Kidney tubule cell (primary cell): ENCODE data around the gene SRSF12.
"Not testable (repeated sequence)": the region's sequence is repeated elsewhere in the genome, so short reads cannot be mapped to it uniquely, and the experiment has no call there.

Experiments
- DNase-seq: peaks from one replicate; pipeline ENCODE4 v3.0.0-alpha.2; 2018; ENCODE audit warnings: low spot score

SRSF12 gene

GRCh38 chr6:89071036-89071435 lies 46.8 kb downstream of the SRSF12 start:
- DNase-seq: no peak

DNA sequence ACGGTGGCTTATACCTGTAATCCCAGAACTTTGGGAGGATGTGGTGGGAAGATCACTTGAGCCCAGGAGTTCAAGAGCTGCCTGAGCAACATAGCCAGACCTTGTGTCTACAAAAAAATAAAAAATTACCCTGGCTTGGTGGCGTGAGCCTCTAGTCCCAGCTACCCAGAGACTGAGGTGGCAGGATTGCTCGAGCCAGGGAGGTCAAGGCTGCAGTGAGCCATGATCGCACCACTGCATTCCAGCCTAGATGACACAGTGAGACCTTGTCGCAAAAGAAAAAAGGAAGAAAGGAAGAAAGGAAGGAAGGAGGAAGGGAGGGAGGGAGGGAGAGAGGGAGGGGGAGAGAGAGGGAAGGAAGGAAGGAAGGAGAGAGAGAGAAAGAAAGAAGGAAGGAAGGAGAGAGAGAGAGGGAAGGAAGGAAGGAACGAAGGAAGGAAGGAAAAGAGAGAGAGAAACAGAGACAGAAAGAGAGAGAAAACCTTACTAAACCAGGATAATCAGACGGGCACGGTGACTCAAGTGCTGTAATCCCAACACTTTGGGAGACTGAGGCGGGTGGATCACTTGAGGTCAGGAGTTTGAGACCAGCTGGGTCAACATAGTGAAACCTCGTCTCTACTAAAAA lies 48.2 kb downstream of the SRSF12 start:
- DNase-seq: no peak

GRCh38 chr6:89068695-89069094 lies 49.2 kb downstream of the SRSF12 start:
- DNase-seq: no peak

- DNase-seq: peak; percentile 33
These were observed 50.1 kb downstream of the SRSF12 start for GRCh38 chr6:89067796-89068195.

- no peak for DNase-seq
These were observed 50.8 kb downstream of the SRSF12 start for GRCh38 chr6:89066940-89067646.

DNA sequence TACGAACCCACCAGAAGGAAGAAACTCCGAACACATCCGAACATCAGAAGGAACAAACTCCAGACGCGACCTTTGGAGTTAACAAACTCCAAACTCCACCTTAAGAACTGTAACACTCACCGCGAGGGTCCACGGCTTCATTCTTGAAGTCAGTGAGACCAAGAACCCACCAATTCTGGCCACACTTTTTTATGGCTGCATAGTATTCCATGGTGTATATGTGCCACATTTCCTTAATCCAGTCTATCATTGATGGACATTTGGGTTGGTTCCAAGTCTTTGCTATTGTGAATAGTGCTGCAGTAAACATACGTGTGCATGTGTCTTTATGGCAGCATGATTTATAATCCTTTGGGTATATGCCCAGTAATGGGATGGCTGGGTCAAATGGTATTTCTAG lies 51.8 kb downstream of the SRSF12 start:
- not testable (repeated sequence) for DNase-seq

DNA sequence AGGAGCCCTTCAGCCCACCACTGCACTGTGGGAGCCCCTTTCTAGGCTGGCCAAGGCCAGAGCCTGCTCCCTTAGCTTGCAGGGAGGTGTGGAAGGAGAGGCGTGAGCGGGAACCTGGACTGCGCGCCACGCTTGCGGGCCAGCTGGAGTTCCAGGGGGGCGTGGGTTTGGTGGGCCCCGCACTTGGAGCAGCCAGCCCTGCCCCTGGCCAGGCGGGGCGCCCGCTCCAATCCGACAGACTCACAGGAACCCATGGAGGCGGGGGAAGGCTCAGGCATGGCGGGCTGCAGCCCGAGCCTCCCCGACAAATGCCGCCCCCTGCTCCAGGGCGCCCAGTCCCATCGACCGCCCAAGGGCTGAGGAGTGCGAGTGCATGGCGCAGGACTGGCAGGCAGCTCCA lies 52.9 kb downstream of the SRSF12 start:
- DNase-seq: not testable (repeated sequence)

GRCh38 chr6:89063881-89064280 lies 54.0 kb downstream of the SRSF12 start:
- no peak for DNase-seq

GRCh38 chr6:89059227-89059626 lies 58.6 kb downstream of the SRSF12 start:
- no peak for DNase-seq

GRCh38 chr6:89058627-89059026 lies 59.2 kb downstream of the SRSF12 start:
- no peak for DNase-seq

GRCh38 chr6:89057759-89058158 lies 60.1 kb downstream of the SRSF12 start:
- no peak for DNase-seq

GRCh38 chr6:89054208-89054607 lies 63.7 kb downstream of the SRSF12 start:
- DNase-seq: no peak

DNA sequence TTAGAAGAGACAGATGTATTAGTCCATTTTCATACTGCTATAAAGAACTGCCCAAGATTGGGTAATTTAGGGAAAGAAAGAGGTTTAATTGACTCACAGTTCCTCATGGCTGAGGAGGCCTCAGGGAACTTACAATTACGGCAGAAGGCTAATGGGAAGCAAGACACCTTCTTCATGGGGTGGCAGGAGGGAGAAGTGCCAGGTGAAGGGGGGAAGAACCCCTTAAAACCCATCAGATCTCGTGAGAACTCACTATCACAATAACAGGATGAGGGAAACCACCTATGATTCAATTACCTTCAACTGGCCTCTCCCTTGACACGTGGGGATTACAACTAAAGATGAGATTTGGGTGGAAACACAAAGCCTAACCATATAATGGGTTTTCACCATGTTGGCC lies 66.2 kb downstream of the SRSF12 start:
- no peak for DNase-seq

GRCh38 chr6:89050697-89051096 lies 67.2 kb downstream of the SRSF12 start:
- DNase-seq: no peak

GRCh38 chr6:89050155-89050554 lies 67.7 kb downstream of the SRSF12 start:
- no peak for DNase-seq

DNA sequence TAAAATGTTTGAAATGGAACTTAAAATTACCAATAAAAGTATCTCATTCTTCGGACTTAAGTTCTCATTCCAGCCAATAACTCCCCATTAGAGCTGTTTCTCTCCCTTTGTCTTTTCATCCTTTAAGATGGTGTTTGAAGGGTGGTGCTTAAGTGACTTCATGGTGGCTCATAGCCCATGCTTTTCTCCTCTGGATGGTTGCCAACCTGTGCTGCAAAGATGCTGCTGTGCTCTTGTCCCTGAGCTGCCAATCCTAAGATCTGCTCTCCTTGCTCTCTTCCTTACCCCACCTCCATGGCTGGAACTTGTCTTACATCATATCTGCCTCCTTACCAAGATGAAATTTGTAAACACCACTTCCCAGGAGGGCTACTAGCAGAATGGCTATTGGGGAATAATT lies 68.9 kb downstream of the SRSF12 start:
- DNase-seq: peak; percentile 59

GRCh38 chr6:89048288-89048923 lies 69.5 kb downstream of the SRSF12 start:
- no peak for DNase-seq

DNA sequence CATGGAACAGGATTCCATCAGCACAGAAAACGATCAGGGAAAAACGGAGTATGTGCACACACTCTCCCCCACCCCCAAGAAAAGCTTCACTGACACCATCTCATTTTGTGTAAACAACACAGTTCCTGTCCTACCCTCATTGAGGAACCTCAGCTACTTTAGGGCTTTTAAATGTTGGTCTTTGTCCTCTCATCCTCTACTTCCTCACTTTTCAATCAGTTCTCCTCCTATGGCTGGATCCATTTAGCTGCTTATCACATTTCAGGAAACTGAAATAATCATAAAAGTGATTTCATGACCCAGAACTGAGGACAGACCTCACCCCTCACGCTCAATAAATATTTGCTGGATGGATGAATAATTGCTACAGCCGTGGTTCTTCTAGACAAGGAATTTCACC lies 70.4 kb downstream of the SRSF12 start:
- no peak for DNase-seq
